Neural progenitor cell (in vitro differentiated cells): Measurements from ENCODE around the gene CHMP5. TPM values are rescaled to one million over a fixed set of nuclear protein-coding genes. Genes with fewer than 3 reads are reported as not detected.

ENCODE experiments used
- DNase-seq: peaks from one replicate; pipeline ENCODE4 v3.0.0-alpha.2; 2016; ENCODE audit warnings: low spot score
- H2AFZ ChIP-seq: fragments of 200-600 bp; sonication (generic); replicated peaks from 2 replicates; pipeline ENCODE4 v1.6.1; 2016; ENCODE audit warnings: antibody characterized with exemption
- H3F3A ChIP-seq: fragments of 200-600 bp; sonication (generic); 2 replicates; pipeline ENCODE4 v1.6.1; 2016; ENCODE audit warnings: antibody characterized with exemption, low read depth
- H3K27ac ChIP-seq: fragments of 200-600 bp; sonication (generic); 2 replicates; pipeline ENCODE4 v1.5.1; 2016; ENCODE audit warnings: mild to moderate bottlenecking
- H3K27me3 ChIP-seq: fragments of 200-600 bp; sonication (generic); 2 replicates; pipeline ENCODE4 v1.6.1; 2016; ENCODE audit warnings: mild to moderate bottlenecking, moderate library complexity
- H3K36me3 ChIP-seq: fragments of 200-600 bp; sonication (generic); 2 replicates; pipeline ENCODE4 v1.5.1; 2016
- H3K4me1 ChIP-seq: fragments of 200-600 bp; sonication (generic); 2 replicates; pipeline ENCODE4 v1.6.1; 2016; ENCODE audit warnings: mixed run types
- H3K4me2 ChIP-seq: fragments of 200-600 bp; sonication (generic); 2 replicates; pipeline ENCODE4 v1.6.1; 2016
- H3K4me3 ChIP-seq: fragments of 200-600 bp; sonication (generic); 2 replicates; pipeline ENCODE4 v1.5.1; 2016
- H3K79me2 ChIP-seq: fragments of 200-600 bp; sonication (generic); 2 replicates; pipeline ENCODE4 v1.6.1; 2016; ENCODE audit warnings: low read depth
- H3K9ac ChIP-seq: fragments of 200-600 bp; sonication (generic); 2 replicates; pipeline ENCODE4 v1.6.1; 2016
- H3K9me3 ChIP-seq: fragments of 200-600 bp; sonication (generic); 2 replicates; pipeline ENCODE4 v1.5.1; 2016; ENCODE audit warnings: low read depth
- H4K20me1 ChIP-seq: fragments of 200-600 bp; sonication (generic); 2 replicates; pipeline ENCODE4 v1.6.1; 2016; ENCODE audit warnings: low read depth
- H3K27ac Mint-ChIP-seq: 3 replicates; pipeline ENCODE4 v1.8.0; 2021; ENCODE audit warnings: mixed read lengths
- H3K27me3 Mint-ChIP-seq: 2 replicates; pipeline ENCODE4 v1.8.0; 2022; ENCODE audit warnings: low read depth, mild to moderate bottlenecking, inconsistent platforms, moderate library complexity, mixed read lengths; ENCODE audit not compliant: insufficient read depth
- H3K36me3 Mint-ChIP-seq: 3 replicates; pipeline ENCODE4 v1.8.0; 2021; ENCODE audit warnings: mixed read lengths
- H3K4me1 Mint-ChIP-seq: 3 replicates; pipeline ENCODE4 v1.8.0; 2021; ENCODE audit warnings: mixed read lengths
- H3K4me3 Mint-ChIP-seq: 3 replicates; pipeline ENCODE4 v1.8.0; 2021; ENCODE audit warnings: mild to moderate bottlenecking, moderate library complexity, mixed read lengths
- H3K9me3 Mint-ChIP-seq: 3 replicates; pipeline ENCODE4 v1.8.0; 2020; ENCODE audit warnings: mixed read lengths
- EZH2 ChIP-seq: fragments of 200-600 bp; sonication (generic); IDR thresholded peaks from 2 replicates; pipeline ENCODE4 v1.6.1; 2017; ENCODE audit warnings: antibody characterized with exemption, mild to moderate bottlenecking, moderate library complexity
- EZH2phosphoT487 ChIP-seq: fragments of 200-600 bp; sonication (generic); IDR thresholded peaks from 2 replicates; pipeline ENCODE4 v1.6.1; 2017; ENCODE audit warnings: antibody characterized with exemption
- total RNA-seq: library from RNA; depleted of rRNA; stranded (reverse); fragments of >200 nt; gene quantifications from 2 replicates; pipeline ENCODE4 v1.2.3, GENCODE V29; 2015; ENCODE audit warnings: low replicate concordance
- TF ChIP-seq, protein P1 (sequence below): fragments of 200-600 bp; sonication (generic); IDR thresholded peaks from 2 replicates; pipeline ENCODE4 v1.5.1; 2017; ENCODE audit warnings: antibody characterized with exemption, mild to moderate bottlenecking

Gene CHMP5
- total RNA-seq, 1 donor from 2014 or later = 135 TPM

GRCh38 chr9:33300546-33300945 is 35.7 kb downstream of the CHMP5 start:
- Mint-ChIP-seq H3K4me1 (no peaks in the 10 kb centered on the region), H3K27me3 (no peaks in the 10 kb centered on the region), H3K27ac (no peak overlapping the region), H3K4me3 (no peak overlapping the region), H3K9me3 (no peaks in the 10 kb centered on the region), H3K36me3 (peaks cover 10% of the 10 kb centered on the region)
- Histone ChIP-seq H3K4me3 (no peak overlapping the region), H3K9me3 (no peaks in the 10 kb centered on the region), H3K36me3 (peaks cover 3% of the 10 kb centered on the region), H4K20me1 (peaks cover 6% of the 10 kb centered on the region), H3K27me3 (no peaks in the 10 kb centered on the region), H3K9ac (no peak overlapping the region), H3F3A (no peaks in the 10 kb centered on the region), H3K4me2 (no peak overlapping the region), H3K4me1 (no peaks in the 10 kb centered on the region), H3K27ac (no peak overlapping the region), H2AFZ (no peak overlapping the region), H3K79me2 (peaks cover 42% of the 10 kb centered on the region)
- DNase-seq = no peak
- TF ChIP-seq, protein P1, sequence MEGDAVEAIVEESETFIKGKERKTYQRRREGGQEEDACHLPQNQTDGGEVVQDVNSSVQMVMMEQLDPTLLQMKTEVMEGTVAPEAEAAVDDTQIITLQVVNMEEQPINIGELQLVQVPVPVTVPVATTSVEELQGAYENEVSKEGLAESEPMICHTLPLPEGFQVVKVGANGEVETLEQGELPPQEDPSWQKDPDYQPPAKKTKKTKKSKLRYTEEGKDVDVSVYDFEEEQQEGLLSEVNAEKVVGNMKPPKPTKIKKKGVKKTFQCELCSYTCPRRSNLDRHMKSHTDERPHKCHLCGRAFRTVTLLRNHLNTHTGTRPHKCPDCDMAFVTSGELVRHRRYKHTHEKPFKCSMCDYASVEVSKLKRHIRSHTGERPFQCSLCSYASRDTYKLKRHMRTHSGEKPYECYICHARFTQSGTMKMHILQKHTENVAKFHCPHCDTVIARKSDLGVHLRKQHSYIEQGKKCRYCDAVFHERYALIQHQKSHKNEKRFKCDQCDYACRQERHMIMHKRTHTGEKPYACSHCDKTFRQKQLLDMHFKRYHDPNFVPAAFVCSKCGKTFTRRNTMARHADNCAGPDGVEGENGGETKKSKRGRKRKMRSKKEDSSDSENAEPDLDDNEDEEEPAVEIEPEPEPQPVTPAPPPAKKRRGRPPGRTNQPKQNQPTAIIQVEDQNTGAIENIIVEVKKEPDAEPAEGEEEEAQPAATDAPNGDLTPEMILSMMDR = no peak
- TF ChIP-seq EZH2phosphoT487 (no peak), EZH2 (no peak)

DNA sequence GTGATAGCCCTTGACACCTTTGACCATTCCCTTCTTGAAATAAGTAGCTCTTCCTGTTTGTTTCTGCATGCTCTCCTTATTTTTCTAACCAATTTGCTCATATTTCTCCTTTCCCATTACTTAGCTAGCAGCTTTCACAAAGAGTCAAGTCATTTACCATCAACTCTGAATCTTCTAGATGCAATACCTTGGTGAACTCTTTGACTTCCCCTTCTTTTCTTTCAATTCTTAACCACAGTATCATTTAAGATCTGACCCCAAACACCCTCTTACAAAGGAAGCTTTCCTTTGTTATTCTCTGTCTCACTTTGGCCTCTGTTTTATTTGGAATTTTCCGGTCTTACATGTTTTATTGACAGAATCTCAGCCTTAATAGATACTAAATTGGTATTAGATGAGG is 39.5 kb downstream of the CHMP5 start:
- H3K4me3 Mint-ChIP-seq = no peak overlapping the region
- H4K20me1 ChIP-seq = no peaks in the 10 kb centered on the region
- H3K9me3 Mint-ChIP-seq = no peaks in the 10 kb centered on the region
- no peak overlapping the region for H2AFZ ChIP-seq
- peaks cover 13% of the 10 kb centered on the region for H3K36me3 ChIP-seq
- H3K36me3 Mint-ChIP-seq = peaks cover 14% of the 10 kb centered on the region
- H3K9me3 ChIP-seq = no peaks in the 10 kb centered on the region
- peaks cover 11% of the 10 kb centered on the region for H3K79me2 ChIP-seq
- H3K4me2 ChIP-seq = no peak overlapping the region
- H3K4me1 Mint-ChIP-seq = no peaks in the 10 kb centered on the region
- no peak for TF ChIP-seq EZH2
- TF ChIP-seq, protein P1 = no peak
- no peak for TF ChIP-seq EZH2phosphoT487
- no peaks in the 10 kb centered on the region for H3K27me3 Mint-ChIP-seq
- H3F3A ChIP-seq = no peaks in the 10 kb centered on the region
- no peak overlapping the region for H3K27ac Mint-ChIP-seq
- no peaks in the 10 kb centered on the region for H3K4me1 ChIP-seq
- no peak overlapping the region for H3K27ac ChIP-seq
- no peak overlapping the region for H3K4me3 ChIP-seq
- no peaks in the 10 kb centered on the region for H3K27me3 ChIP-seq
- no peak overlapping the region for H3K9ac ChIP-seq
- DNase-seq = no peak

GRCh38 chr9:33306037-33306436 is 41.2 kb downstream of the CHMP5 start:
- DNase-seq = no peak
- peaks cover 13% of the 10 kb centered on the region for H3K36me3 ChIP-seq

More at GRCh38 chr9:33306037-33306436, 41.2 kb downstream of the CHMP5 start:
- peaks cover 10% of the 10 kb centered on the region for H3K36me3 Mint-ChIP-seq
- no peaks in the 10 kb centered on the region for H3K27me3 ChIP-seq
- no peaks in the 10 kb centered on the region for H3K4me1 ChIP-seq
- no peak overlapping the region for H3K4me3 Mint-ChIP-seq
- no peak overlapping the region for H3K4me2 ChIP-seq
- no peaks in the 10 kb centered on the region for H3F3A ChIP-seq
- no peaks in the 10 kb centered on the region for H3K4me1 Mint-ChIP-seq
- H3K79me2 ChIP-seq = no peaks in the 10 kb centered on the region
- no peak overlapping the region for H3K27ac ChIP-seq
- no peaks in the 10 kb centered on the region for H3K9me3 ChIP-seq
- H2AFZ ChIP-seq = no peak overlapping the region
- TF ChIP-seq, protein P1 = no peak
- no peak for TF ChIP-seq EZH2phosphoT487
- TF ChIP-seq EZH2 = no peak
- no peaks in the 10 kb centered on the region for H3K27me3 Mint-ChIP-seq
- no peak overlapping the region for H3K4me3 ChIP-seq
- no peak overlapping the region for H3K27ac Mint-ChIP-seq
- no peak overlapping the region for H3K9ac ChIP-seq
- H3K9me3 Mint-ChIP-seq = no peaks in the 10 kb centered on the region
- no peaks in the 10 kb centered on the region for H4K20me1 ChIP-seq
